SH-SY5Y (cell line): ENCODE data around the gene FAM200C.

Source experiments
- GATA2 ChIP-seq: IDR thresholded peaks from 2 replicates; pipeline ENCODE4 v1.6.1; 2011; ENCODE audit warnings: mild to moderate bottlenecking, low read depth, low read length
- GATA3 ChIP-seq: IDR thresholded peaks from 2 replicates; pipeline ENCODE4 v1.6.1; 2011; ENCODE audit warnings: low read depth, mild to moderate bottlenecking, low read length, moderate library complexity

FAM200C gene

GRCh38 chr5:160348080-160348479, 51.8 kb downstream of the FAM200C start:
- no peak for TF ChIP-seq GATA3
- TF ChIP-seq GATA2: no peak

DNA sequence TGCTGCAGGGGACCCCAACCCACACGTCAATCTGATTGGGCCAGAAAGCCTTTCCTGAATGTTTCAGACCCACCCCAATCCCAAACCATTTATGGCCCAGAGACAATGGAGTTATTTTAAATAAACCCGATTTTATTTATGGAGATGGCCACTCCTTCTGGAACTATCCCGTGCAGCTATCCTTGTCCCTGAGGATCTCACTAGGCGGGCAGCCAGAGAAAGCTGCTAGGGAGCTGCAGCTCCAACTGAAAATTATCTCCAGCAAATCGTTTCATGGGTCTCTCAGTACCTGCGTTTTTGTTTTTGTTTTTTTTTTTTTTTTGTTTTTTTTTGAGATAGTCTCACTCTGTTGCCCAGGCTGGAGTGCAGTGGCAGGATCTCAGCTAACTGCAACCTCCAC, 52.4 kb downstream of the FAM200C start:
- no peak for TF ChIP-seq GATA2
- TF ChIP-seq GATA3: no peak
